ENCODE measurements around the gene RHOH.

DNA sequence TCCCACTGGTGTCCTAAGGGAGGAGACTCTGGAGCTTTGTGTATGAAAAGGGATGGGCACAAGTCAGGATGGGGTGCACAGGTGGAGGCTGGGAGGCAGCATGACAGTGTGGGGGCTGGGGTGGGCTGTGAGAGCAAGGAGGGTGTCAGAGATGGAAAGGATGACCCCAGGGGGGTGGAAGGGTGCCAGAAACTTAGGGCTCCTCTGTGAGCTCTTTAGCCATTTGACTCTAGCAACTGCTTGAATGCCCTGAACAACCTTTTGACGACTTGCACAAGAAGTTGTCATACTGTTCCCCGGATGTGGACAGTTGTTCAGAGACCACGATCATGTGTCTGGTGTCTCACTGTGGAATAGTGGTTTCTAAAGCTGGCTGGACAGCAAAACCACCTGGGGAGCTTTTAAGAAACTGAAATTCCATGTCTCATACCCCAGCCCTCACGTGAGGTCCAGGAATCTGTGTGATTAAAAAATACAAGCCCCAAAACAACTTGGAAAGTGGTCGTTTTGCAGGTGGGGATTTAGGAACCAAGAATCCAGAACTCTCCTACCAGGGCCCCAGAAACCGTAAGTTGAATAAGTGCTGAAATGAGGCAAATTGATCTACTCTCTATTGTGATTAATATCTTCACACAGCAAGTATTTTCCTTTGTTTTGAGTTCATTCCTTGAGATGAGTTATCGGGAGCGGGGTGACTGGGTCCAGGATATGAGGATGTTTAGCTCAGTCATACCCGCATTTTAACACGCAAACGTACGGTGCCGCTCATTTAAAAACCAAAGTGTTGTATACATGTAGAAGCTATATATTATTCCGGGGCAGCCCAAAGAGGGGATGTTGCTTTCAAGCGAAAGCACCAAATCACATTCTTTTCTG is 3.4 kb downstream of the RHOH start:
- TF ChIP-seq, protein P1, sequence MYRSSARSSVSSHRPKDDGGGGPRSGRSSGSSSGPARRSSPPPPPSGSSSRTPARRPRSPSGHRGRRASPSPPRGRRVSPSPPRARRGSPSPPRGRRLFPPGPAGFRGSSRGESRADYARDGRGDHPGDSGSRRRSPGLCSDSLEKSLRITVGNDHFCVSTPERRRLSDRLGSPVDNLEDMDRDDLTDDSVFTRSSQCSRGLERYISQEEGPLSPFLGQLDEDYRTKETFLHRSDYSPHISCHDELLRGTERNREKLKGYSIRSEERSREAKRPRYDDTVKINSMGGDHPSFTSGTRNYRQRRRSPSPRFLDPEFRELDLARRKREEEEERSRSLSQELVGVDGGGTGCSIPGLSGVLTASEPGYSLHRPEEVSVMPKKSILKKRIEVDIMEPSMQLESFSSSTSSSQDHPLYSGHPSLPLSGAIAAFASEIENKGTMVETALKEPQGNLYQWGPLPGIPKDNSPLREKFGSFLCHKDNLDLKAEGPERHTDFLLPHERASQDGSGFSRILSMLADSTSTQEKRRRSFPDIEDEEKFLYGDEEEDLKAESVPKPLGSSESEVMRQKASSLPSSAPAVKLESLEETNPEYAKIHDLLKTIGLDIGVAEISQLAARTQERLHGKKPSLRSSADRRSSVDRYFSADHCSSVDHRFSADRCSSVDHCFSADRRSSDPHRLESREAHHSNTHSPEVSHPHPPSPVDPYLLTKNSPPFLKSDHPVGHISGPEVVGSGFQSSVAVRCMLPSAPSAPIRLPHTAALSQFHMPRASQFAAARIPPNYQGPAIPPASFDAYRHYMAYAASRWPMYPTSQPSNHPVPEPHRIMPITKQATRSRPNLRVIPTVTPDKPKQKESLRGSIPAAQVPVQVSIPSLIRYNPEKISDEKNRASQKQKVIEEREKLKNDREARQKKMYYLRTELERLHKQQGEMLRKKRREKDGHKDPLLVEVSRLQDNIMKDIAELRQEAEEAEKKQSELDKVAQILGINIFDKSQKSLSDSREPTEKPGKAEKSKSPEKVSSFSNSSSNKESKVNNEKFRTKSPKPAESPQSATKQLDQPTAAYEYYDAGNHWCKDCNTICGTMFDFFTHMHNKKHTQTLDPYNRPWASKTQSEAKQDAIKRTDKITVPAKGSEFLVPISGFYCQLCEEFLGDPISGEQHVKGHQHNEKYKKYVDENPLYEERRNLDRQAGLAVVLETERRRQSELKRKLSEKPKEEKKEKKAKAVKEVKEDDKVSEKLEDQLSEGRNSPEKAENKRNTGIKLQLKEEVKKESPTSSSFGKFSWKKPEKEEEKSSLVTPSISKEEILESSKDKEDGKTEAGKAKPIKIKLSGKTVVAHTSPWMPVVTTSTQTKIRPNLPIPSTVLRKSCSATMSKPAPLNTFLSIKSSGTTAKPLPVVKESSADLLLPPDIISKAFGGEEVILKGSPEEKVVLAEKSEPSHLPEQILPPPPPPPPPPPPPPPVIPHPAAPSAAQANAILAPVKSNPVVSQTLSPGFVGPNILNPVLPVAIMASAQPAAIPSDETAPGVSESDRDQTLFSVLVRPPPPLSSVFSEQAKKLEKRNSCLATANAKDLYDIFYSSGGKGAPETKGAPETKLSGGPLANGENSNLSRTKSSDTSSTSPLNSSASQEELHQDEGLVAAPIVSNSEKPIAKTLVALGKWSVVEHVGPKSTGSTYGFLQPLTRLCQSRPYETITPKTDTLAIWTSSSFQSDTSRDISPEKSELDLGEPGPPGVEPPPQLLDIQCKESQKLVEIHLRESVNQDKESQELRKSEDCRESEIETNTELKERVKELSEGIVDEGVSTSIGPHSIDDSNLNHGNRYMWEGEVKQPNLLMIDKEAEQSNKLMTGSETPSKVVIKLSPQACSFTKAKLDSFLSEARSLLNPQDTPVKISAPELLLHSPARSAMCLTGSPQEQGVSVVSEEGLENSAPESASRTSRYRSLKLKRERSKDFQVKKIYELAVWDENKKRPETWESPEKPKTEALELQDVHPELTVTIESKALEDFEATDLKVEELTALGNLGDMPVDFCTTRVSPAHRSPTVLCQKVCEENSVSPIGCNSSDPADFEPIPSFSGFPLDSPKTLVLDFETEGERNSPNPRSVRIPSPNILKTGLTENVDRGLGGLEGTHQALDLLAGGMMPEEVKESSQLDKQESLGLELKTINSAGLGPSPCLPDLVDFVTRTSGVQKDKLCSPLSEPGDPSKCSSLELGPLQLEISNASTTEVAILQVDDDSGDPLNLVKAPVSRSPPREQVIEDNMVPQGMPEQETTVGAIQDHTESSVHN (CRISPR knock-in tag; IDR thresholded peaks at IDR 0.05), result no peak
- no peak for TF ChIP-seq RORA (CRISPR knock-in tag; IDR thresholded peaks at IDR 0.05)
- no peak for TF ChIP-seq NFIB (CRISPR knock-in tag; IDR thresholded peaks at IDR 0.05; ENCODE audit: borderline replicate concordance)

Data from HepG2 (cell line).